ENCODE results near the gene KCNJ4.

GRCh38 chr22:38453066-38453672, 1.8 kb downstream of the KCNJ4 start:
- no peak for TF ChIP-seq CTCF (IDR thresholded peaks at IDR 0.05)
- TF ChIP-seq EZH2 (IDR thresholded peaks at IDR 0.05): no peak
- no peak for TF ChIP-seq EZH2phosphoT487 (IDR thresholded peaks at IDR 0.05)

All from neural progenitor cell (in vitro differentiated cells).